Gastroesophageal sphincter (tissue), 3 donors: ENCODE data around the gene MACIR.

ENCODE experiments used
- EP300 ChIP-seq: sonication (generic); formaldehyde crosslinking; IDR thresholded peaks from one replicate; pipeline ENCODE4 v1.6.1; 2017; ENCODE audit warnings: antibody characterized with exemption, mild to moderate bottlenecking
- POLR2A ChIP-seq, 2 donors: fragments of 450-650 bp; IDR thresholded peaks; one replicate each; pipeline ENCODE4 v1.6.1; 2017; ENCODE audit warnings: antibody characterized with exemption in 2 of 2, mild to moderate bottlenecking in 2 of 2, moderate library complexity in 1 of 2
- POLR2AphosphoS5 ChIP-seq: sonication (generic); formaldehyde crosslinking; IDR thresholded peaks from one replicate; pipeline ENCODE4 v1.6.1; 2017; ENCODE audit warnings: antibody characterized with exemption
- TF ChIP-seq, protein P1 (sequence below), 4 experiments: fragments of 200-600 bp in 2 of 4; fragments of 450-650 bp in 2 of 4; sonication (generic) in 1 of 4; IDR thresholded peaks; one replicate each; pipeline ENCODE4 v1.5.1; 2017 to 2019; ENCODE audit warnings: antibody characterized with exemption in 4 of 4, mild to moderate bottlenecking in 2 of 4, moderate library complexity in 2 of 4

DNA sequence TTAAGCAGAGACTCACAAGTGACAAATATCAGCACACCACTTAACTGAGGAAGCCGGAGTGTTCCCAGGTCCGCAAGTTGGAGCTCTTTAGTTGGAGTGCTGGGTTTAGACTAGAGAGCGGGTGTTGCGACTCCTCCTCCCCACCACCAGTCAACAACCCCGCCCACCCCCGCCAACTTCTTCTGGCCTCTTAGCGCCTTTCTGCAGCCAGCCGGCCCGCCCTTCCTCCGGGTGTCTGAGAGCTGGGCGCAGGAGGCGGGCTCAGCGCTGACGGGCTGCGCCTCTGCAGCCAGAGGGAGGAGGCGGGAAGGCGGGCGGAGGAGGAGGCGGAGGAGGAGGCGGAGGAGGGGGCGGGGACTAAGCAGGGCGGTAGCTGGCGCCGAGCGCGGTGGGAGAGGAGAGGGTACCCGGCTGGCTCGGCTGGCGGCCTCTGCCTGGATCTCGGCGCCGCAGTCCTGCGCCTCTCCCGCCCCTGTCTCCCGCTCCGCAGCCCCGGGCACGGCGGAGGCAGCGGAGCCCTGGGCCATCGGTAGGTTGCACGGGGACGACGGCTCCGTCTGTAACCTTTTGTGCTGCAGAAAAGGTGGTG is at the start of gene MACIR:
- TF ChIP-seq, protein P1, sequence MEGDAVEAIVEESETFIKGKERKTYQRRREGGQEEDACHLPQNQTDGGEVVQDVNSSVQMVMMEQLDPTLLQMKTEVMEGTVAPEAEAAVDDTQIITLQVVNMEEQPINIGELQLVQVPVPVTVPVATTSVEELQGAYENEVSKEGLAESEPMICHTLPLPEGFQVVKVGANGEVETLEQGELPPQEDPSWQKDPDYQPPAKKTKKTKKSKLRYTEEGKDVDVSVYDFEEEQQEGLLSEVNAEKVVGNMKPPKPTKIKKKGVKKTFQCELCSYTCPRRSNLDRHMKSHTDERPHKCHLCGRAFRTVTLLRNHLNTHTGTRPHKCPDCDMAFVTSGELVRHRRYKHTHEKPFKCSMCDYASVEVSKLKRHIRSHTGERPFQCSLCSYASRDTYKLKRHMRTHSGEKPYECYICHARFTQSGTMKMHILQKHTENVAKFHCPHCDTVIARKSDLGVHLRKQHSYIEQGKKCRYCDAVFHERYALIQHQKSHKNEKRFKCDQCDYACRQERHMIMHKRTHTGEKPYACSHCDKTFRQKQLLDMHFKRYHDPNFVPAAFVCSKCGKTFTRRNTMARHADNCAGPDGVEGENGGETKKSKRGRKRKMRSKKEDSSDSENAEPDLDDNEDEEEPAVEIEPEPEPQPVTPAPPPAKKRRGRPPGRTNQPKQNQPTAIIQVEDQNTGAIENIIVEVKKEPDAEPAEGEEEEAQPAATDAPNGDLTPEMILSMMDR (IDR thresholded peaks at IDR 0.05) = peak in 1 of 4 experiments; percentile 48
- peak; percentile 53 to 62 for TF ChIP-seq POLR2A (IDR thresholded peaks at IDR 0.05)
- TF ChIP-seq POLR2AphosphoS5 = peak; percentile 60
- no peak for TF ChIP-seq EP300
